Urothelium cell line (cell line): ENCODE measurements around the gene MYL6B.
"Not testable (repeated sequence)": the region's sequence is repeated elsewhere in the genome, so short reads cannot be mapped to it uniquely, and the experiment has no call there.

Experiments used
- DNase-seq: peaks from one replicate; pipeline ENCODE4 v3.0.0; 2011; ENCODE audit warnings: low spot score, mixed read lengths
- FAIRE-seq: peaks from 2 replicates; lab custom pipeline; 2011; peaks lifted over from hg19 to GRCh38; lab: Jason Lieb, UNC

The MYL6B gene

GRCh38 chr12:56152132-56152755, at the start of gene MYL6B:
TSS of gene MYL6B (plus strand) at chr12:56152587. CDS start at chr12:56153919, 1,332 bp downstream.
- FAIRE-seq, result peak; percentile 69
- peak; percentile 96 for DNase-seq

- FAIRE-seq, result no peak
- DNase-seq, result no peak
Measured at GRCh38 chr12:56102683-56103065, 49.7 kb upstream of the MYL6B start.

- no peak for FAIRE-seq
Measured at GRCh38 chr12:56103066-56103711, 49.2 kb upstream of the MYL6B start.

GRCh38 chr12:56103823-56104108, 48.6 kb upstream of the MYL6B start:
- no peak for FAIRE-seq
- DNase-seq, result no peak

More at GRCh38 chr12:56103066-56103711, 49.2 kb upstream of the MYL6B start:
- no peak for DNase-seq

GRCh38 chr12:56104109-56104814, 48.1 kb upstream of the MYL6B start, which contains the start of gene PA2G4:
TSS of gene PA2G4 (plus strand) at chr12:56104559. CDS start at chr12:56104738, 179 bp downstream.
- DNase-seq (peak; percentile 98), FAIRE-seq (no peak)

- FAIRE-seq (no peak), DNase-seq (no peak)
Measured at GRCh38 chr12:56104815-56105608, 47.4 kb upstream of the MYL6B start.

GRCh38 chr12:56105609-56105902, 46.8 kb upstream of the MYL6B start:
- DNase-seq (no peak), FAIRE-seq (no peak)

- FAIRE-seq (no peak), DNase-seq (no peak)
Measured at GRCh38 chr12:56107242-56107641, 45.1 kb upstream of the MYL6B start.

GRCh38 chr12:56110571-56110970, 41.8 kb upstream of the MYL6B start:
- no peak for DNase-seq
- FAIRE-seq, result no peak

- DNase-seq, result no peak
- FAIRE-seq, result no peak
Measured at GRCh38 chr12:56114084-56114483, 38.3 kb upstream of the MYL6B start.

- FAIRE-seq (no peak), DNase-seq (no peak)
Measured at GRCh38 chr12:56115329-56115728, 37.1 kb upstream of the MYL6B start.

GRCh38 chr12:56116267-56117081, 35.9 kb upstream of the MYL6B start, which contains the start of gene RPL41:
TSS of gene RPL41 (plus strand) at chr12:56116633.
- FAIRE-seq (no peak), DNase-seq (peak; percentile 81)

- DNase-seq, FAIRE-seq: not testable (repeated sequence)
Measured at GRCh38 chr12:56117082-56117706, 35.2 kb upstream of the MYL6B start.

- FAIRE-seq, result peak; percentile 89
Measured at GRCh38 chr12:56117778-56118687, 34.4 kb upstream of the MYL6B start, which contains the start of gene ZC3H10. TSS of gene ZC3H10 (plus strand) at chr12:56118266. CDS start at chr12:56120563, 2,297 bp downstream.

GRCh38 chr12:56118688-56119357, 33.6 kb upstream of the MYL6B start:
- FAIRE-seq (no peak), DNase-seq (no peak)

More at GRCh38 chr12:56117778-56118687, 34.4 kb upstream of the MYL6B start, which contains the start of gene ZC3H10:
- peak; percentile 94 for DNase-seq

- FAIRE-seq, result no peak
- DNase-seq, result peak; percentile 78
Measured at GRCh38 chr12:56119361-56119796, 33.0 kb upstream of the MYL6B start.

- DNase-seq (peak; percentile 56), FAIRE-seq (no peak)
Measured at GRCh38 chr12:56120158-56120846, 32.1 kb upstream of the MYL6B start.
